ENCODE data around the gene SLC38A10. TPM values are rescaled to one million over a fixed set of nuclear protein-coding genes. Genes with fewer than 3 reads are reported as not detected.

SLC38A10 gene
- total RNA-seq, 3 donors from 2014 or later (not counting 1 experiment from before 2014, with no cell fraction given), result 72.2 to 104 (median 90.5) TPM

- no peaks in the 10 kb centered on the region for H3K9me3 ChIP-seq (ENCODE audit: control insufficient read depth, insufficient read depth, low read length)
- H3K4me1 ChIP-seq (ENCODE audit: control insufficient read depth, insufficient read depth, low read length), result peaks cover 21% of the 10 kb centered on the region
- H3K27ac ChIP-seq (ENCODE audit: low read length), result no peak overlapping the region
- H3K27me3 ChIP-seq (ENCODE audit: control insufficient read depth, insufficient read depth, low read length), result no peaks in the 10 kb centered on the region
- peaks cover 52% of the 10 kb centered on the region for H3K36me3 ChIP-seq (ENCODE audit: control insufficient read depth, insufficient read depth, low read length)
- no peak for TF ChIP-seq CTCF (IDR thresholded peaks at IDR 0.05)
- no peaks in the 10 kb centered on the region for H3K27me3 Mint-ChIP-seq (ENCODE audit: low read depth in 2 of 2)
- intact Hi-C loops (cut with micrococcal nuclease), result no loop called here
- no peak overlapping the region for H3K4me3 Mint-ChIP-seq
- H3K27ac Mint-ChIP-seq, result no peak overlapping the region
- 85% methylated on average over 35 of the region's 35 CpGs for WGBS (ENCODE audit: insufficient coverage)
- ATAC-seq (no peak), DNase-seq (no peak)
- peaks cover 25 to 28% of the 10 kb centered on the region in 2 donors for H3K4me1 Mint-ChIP-seq
- no peak overlapping the region for H3K4me3 ChIP-seq (ENCODE audit: low read length)
- H3K36me3 Mint-ChIP-seq, result no peaks in the 10 kb centered on the region
- no peaks in the 10 kb centered on the region for H3K9me3 Mint-ChIP-seq
Measured at GRCh38 chr17:81254955-81255717, 40.0 kb downstream of the SLC38A10 start.

DNA sequence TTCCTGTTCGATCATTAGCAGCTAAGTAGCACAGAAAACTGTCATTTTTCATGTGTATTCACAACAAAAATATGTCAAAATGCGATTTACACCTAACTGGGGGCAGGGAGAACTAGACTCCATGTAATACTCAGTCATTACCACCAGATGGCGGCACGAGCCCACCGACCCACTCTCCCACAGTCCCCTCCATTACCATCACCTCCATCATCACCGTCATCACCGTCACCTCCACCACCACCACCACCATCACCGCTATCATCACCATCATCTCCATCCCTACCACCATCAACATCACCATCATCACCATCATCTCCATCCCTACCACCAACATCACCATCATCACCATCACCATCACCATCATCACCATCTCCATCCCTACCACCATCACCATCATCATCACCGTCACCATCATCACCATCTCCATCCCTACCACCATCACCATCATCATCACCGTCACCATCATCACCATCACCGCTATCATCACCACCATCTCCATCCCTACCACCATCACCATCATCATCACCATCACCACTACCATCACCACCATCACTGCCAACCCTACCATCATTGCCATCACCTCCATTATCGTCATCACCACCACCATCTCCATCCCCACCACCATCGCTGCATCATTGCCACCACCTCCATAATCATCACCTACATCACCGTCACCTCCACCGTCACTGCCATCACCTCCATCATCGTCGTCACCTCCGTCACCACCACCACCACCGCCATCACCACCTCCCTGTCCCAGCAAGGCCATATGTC, 41.6 kb downstream of the SLC38A10 start:
- Histone ChIP-seq H3K27me3 (ENCODE audit: control insufficient read depth, insufficient read depth, low read length) (no peaks in the 10 kb centered on the region), H3K4me1 (ENCODE audit: control insufficient read depth, insufficient read depth, low read length) (peaks cover 21% of the 10 kb centered on the region), H3K27ac (ENCODE audit: low read length) (no peak overlapping the region), H3K4me3 (ENCODE audit: low read length) (no peak overlapping the region), H3K36me3 (ENCODE audit: control insufficient read depth, insufficient read depth, low read length) (peaks cover 44% of the 10 kb centered on the region), H3K9me3 (ENCODE audit: control insufficient read depth, insufficient read depth, low read length) (no peaks in the 10 kb centered on the region)
- ATAC-seq (peak; percentile 65 to 85 (median 78)), DNase-seq (peak; percentile 56 to 83)
- H3K4me1 Mint-ChIP-seq, result peaks cover 25 to 28% of the 10 kb centered on the region in 2 donors
- H3K9me3 Mint-ChIP-seq, result no peaks in the 10 kb centered on the region
- no peaks in the 10 kb centered on the region for H3K36me3 Mint-ChIP-seq
- WGBS (ENCODE audit: insufficient coverage), result 66% methylated on average over 19 of the region's 19 CpGs
- H3K27ac Mint-ChIP-seq, result peak overlapping the region; percentile 58 to 71
- H3K27me3 Mint-ChIP-seq (ENCODE audit: low read depth in 2 of 2), result no peaks in the 10 kb centered on the region
- peak; percentile 77 for TF ChIP-seq CTCF (IDR thresholded peaks at IDR 0.05)
- intact Hi-C loops (cut with micrococcal nuclease), result loop anchor here (1.0 kb wide), 2 partner anchors 231 to 348 kb away; no protein-coding TSS in a partner anchor
- peak overlapping the region; percentile 66 for H3K4me3 Mint-ChIP-seq

DNA sequence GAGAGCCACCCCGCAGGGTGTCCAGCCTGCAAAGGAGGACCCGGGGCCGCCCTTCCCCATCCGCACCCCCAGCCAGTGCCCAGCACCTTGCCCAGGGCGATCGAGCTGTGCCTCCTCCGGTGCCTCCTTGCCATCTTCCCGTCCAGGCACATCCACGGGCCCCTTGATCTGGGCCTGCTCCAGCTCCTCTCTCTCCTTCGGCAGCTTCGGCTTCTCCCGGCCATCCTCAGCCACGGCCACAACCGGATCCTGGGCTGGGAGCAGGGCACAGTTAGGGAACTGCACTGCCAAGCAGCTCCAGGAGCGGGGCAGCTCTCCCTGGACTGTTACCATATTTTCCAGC, 42.1 kb downstream of the SLC38A10 start:
- peak overlapping the region; percentile 66 for H3K4me3 Mint-ChIP-seq

More for the DNA sequence above, 42.1 kb downstream of the SLC38A10 start:
- H3K4me1 Mint-ChIP-seq, result peaks cover 25 to 28% of the 10 kb centered on the region in 2 donors
- Histone ChIP-seq H3K4me1 (ENCODE audit: control insufficient read depth, insufficient read depth, low read length) (peaks cover 21% of the 10 kb centered on the region), H3K9me3 (ENCODE audit: control insufficient read depth, insufficient read depth, low read length) (no peaks in the 10 kb centered on the region), H3K27me3 (ENCODE audit: control insufficient read depth, insufficient read depth, low read length) (no peaks in the 10 kb centered on the region), H3K4me3 (ENCODE audit: low read length) (no peak overlapping the region), H3K36me3 (ENCODE audit: control insufficient read depth, insufficient read depth, low read length) (peaks cover 39% of the 10 kb centered on the region), H3K27ac (ENCODE audit: low read length) (no peak overlapping the region)
- WGBS (ENCODE audit: insufficient coverage), result 89% methylated on average over 15 of the region's 15 CpGs
- peak overlapping the region; percentile 58 to 71 for H3K27ac Mint-ChIP-seq
- ATAC-seq (no peak), DNase-seq (no peak)
- no peaks in the 10 kb centered on the region for H3K9me3 Mint-ChIP-seq
- intact Hi-C loops (cut with micrococcal nuclease), result loop anchor here (1.0 kb wide), 2 partner anchors 231 to 348 kb away; no protein-coding TSS in a partner anchor
- H3K36me3 Mint-ChIP-seq, result no peaks in the 10 kb centered on the region
- no peak for TF ChIP-seq CTCF (IDR thresholded peaks at IDR 0.05)
- H3K27me3 Mint-ChIP-seq (ENCODE audit: low read depth in 2 of 2), result no peaks in the 10 kb centered on the region

Data from natural killer cell (primary cell).